ENCODE data around the gene NKX2-1. TPM values are rescaled to one million over a fixed set of nuclear protein-coding genes. Genes with fewer than 3 reads are reported as not detected.

Gene NKX2-1
- total RNA-seq, 2 experiments from 2014 or later = not detected

DNA sequence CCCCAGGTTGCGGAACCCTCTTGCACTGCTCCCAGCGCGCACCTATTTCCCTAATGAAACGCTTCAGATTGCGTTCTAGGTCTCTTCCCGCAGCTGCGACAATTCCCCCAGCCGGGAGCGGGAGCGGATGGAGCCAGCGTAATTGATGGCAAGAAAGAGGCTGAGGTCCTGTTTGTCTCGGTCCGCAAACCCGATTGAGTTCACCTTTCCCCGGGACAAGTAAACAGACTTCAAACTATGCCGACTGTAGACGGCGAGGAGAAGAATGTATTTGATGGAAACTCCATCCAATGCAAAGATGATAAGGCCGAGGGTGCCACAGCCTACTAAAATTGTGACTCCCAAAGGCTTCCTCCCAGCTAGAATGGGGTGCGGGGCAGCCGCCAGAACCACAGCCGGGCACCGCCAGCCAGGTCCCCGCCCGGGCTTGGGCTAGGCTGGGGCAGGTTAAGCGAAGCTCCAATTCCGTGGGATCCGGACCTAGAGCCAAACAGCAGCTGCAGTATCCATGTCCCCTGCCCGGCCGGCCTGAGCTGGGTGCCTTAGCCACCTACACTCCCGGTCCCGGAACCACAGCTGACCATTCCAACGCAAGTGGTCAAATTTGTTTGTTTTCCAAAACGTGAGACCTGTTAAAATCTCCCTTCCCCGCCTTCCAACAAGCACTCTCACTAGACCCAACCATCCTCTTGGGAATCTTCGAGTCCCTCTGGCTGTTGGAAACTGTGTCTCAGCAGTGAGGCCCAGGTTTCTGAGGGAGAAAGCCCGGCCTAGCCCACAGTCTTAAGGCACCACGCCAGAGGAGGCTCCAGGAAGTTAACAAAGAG, 5.5 kb downstream of the NKX2-1 start:
- Mint-ChIP-seq H3K27ac (no peak overlapping the region), H3K4me3 (no peak overlapping the region), H3K36me3 (ENCODE audit: low read depth) (peaks cover 5% of the 10 kb centered on the region), H3K27me3 (peaks cover 77% of the 10 kb centered on the region), H3K4me1 (peaks cover 4% of the 10 kb centered on the region), H3K9me3 (no peaks in the 10 kb centered on the region)
- ChIA-PET CTCF (no interaction called here), POLR2A (no interaction called here)
- DNase-seq = no peak

DNA sequence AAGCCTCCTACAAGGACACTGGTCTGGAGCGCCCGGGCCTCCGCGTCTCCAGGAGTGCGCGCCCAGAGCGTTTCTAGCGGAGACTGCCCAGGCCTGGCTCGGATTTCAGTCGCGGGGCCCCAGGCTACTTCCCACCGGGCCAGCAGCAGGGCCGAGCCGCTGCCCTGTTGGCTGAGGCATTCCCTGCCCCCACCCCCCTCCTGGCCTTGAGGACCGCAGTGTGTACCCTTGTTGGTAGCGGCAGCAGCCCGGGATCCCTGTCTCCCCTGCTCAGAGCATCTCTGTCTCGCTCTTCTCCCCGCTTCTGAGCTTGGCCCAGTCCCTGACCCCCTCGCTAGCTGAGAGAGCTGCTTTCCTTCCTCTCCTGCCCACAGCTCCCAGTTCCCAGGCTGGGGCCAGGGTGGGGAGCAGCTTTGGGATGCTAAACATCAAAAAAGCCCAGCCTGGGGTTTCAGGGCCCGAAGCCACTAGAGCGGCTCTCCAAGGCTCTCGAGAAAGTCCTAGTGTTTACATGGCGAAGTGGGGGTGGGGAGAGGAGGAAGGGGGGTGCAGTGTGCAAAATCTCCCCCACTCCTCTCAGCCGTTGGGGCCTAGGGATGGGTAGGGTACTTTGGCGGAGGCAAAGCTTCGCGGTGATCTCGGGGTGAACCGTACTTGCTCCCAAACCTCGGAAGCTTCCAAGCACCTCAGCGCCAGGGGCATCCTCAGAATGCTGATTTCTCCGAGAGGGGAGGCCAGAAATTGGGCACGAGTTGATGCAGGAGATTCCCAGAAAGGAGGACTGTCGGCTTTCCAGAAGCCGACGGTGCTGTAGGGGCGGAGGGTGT, 6.4 kb downstream of the NKX2-1 start:
- ChIA-PET CTCF (no interaction called here), POLR2A (no interaction called here)
- no peak overlapping the region for H3K4me3 Mint-ChIP-seq
- H3K27me3 Mint-ChIP-seq = peaks cover 81% of the 10 kb centered on the region
- H3K27ac Mint-ChIP-seq = no peak overlapping the region
- peaks cover 10% of the 10 kb centered on the region for H3K36me3 Mint-ChIP-seq (ENCODE audit: low read depth)
- DNase-seq = no peak
- peaks cover 1% of the 10 kb centered on the region for H3K4me1 Mint-ChIP-seq
- H3K9me3 Mint-ChIP-seq = no peaks in the 10 kb centered on the region

DNA sequence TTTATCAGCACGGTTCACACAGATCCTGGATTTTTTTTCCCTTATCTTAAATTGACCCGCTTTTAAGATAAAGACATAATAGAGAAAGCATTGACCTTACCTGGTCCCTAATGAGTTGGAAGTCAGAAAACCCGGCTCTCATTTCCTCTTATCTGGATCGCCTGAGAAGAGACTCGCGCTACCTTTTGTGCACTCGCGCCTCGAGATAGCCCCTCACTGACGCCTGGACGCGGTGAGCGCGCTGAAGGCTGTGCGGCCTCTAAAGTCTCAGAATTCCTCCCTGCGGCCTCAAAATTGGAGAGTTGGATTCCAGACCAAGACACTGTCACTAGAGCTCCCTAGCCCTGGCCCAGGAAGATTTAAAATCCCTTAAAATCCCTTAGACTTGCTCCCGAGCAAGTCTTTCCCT, 7.0 kb downstream of the NKX2-1 start:
- POLR2A ChIA-PET = no interaction called here
- Mint-ChIP-seq H3K36me3 (ENCODE audit: low read depth) (peaks cover 10% of the 10 kb centered on the region), H3K9me3 (no peaks in the 10 kb centered on the region), H3K4me3 (no peak overlapping the region), H3K4me1 (peaks cover 1% of the 10 kb centered on the region), H3K27ac (no peak overlapping the region), H3K27me3 (peaks cover 83% of the 10 kb centered on the region)
- DNase-seq = no peak
- CTCF ChIA-PET = interaction anchor here (0.9 kb wide), 1 partner anchor 695 kb away, joined by 3 read pairs; no protein-coding TSS in a partner anchor

DNA sequence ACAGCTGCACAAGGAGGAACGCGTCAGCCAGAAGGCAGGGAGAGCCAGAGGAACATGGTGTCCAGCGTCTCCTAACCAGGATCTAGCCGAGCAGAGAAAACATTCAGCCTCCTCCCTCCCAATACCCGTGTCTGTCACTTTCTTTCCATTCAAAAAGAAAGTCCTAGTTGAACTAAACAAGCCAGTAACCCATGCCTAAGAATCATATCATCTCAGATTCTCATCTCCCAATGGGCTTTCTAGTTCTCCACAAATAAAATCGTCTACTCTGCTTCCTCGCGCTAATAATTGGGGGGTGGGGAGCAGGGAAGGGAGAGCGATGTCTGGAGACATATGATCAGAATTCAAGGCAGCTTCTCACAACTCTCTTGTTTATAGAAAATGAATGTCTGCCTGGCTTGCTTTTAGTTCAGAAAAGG, 7.4 kb downstream of the NKX2-1 start:
- no peak for DNase-seq
- POLR2A ChIA-PET = no interaction called here

DNA sequence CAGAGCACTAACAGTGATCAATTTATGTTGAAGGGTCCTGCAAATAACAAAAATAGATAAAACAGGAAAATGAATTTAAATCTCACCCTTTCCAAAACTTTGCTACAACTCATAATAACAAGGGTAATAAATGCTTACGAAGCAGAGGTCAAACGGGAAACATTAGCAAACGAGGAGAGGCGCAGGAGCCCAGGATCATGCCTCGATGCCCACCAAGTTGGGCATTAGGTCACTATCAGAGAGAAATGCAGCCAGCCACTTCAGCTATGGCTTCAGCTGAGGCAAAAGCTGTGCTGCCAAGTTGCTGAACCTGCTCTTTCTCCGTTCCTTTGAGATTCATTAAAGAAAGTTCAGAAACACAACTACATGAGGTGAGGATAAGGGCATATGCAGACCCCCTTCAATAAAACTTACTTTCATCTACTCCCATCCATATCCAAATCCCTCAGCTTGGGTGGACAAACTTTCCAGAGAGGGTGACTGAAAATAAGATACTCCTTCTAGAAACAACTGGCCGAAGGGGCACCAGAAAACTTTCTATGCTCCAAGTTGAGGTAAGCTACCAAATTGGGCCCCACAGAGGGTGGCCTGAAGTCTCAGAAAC, 7.9 kb downstream of the NKX2-1 start:
- Mint-ChIP-seq H3K36me3 (ENCODE audit: low read depth) (peaks cover 14% of the 10 kb centered on the region), H3K4me1 (peaks cover 1% of the 10 kb centered on the region), H3K9me3 (no peaks in the 10 kb centered on the region), H3K27ac (no peak overlapping the region), H3K4me3 (no peak overlapping the region), H3K27me3 (peaks cover 89% of the 10 kb centered on the region)
- DNase-seq = no peak
- POLR2A ChIA-PET = no interaction called here
- CTCF ChIA-PET = interaction anchor here (0.9 kb wide), 1 partner anchor 694 kb away, joined by 3 read pairs; no protein-coding TSS in a partner anchor

More for the DNA sequence above, 7.4 kb downstream of the NKX2-1 start:
- Mint-ChIP-seq H3K27ac (no peak overlapping the region), H3K4me1 (peaks cover 1% of the 10 kb centered on the region), H3K27me3 (peaks cover 85% of the 10 kb centered on the region), H3K4me3 (no peak overlapping the region), H3K36me3 (ENCODE audit: low read depth) (peaks cover 13% of the 10 kb centered on the region), H3K9me3 (no peaks in the 10 kb centered on the region)
- CTCF ChIA-PET = interaction anchor here (0.9 kb wide), 1 partner anchor 695 kb away, joined by 3 read pairs; no protein-coding TSS in a partner anchor

DNA sequence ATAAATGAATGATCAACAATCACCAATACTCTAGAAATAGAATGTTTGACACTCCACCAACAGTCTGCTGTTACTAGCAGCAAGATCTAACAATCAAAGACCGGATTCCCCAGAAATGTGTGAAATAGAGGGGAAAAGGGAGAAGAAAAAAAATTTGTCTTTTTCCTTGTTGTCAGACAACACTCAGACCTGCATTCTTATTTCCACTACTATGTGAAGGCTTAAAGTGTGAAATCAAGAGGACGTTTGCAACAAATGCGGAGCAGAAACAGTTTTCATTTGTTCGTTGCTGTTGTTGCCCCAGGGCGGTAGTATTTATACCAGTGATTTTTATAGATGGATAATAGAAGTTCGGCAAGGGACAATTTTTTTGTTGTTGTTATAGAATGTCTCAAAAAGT, 9.2 kb downstream of the NKX2-1 start:
- Mint-ChIP-seq H3K4me3 (no peak overlapping the region), H3K36me3 (ENCODE audit: low read depth) (peaks cover 11% of the 10 kb centered on the region), H3K9me3 (no peaks in the 10 kb centered on the region), H3K4me1 (no peaks in the 10 kb centered on the region), H3K27ac (no peak overlapping the region), H3K27me3 (peaks cover 89% of the 10 kb centered on the region)
- CTCF ChIA-PET = no interaction called here
- DNase-seq = no peak
- POLR2A ChIA-PET = no interaction called here

DNA sequence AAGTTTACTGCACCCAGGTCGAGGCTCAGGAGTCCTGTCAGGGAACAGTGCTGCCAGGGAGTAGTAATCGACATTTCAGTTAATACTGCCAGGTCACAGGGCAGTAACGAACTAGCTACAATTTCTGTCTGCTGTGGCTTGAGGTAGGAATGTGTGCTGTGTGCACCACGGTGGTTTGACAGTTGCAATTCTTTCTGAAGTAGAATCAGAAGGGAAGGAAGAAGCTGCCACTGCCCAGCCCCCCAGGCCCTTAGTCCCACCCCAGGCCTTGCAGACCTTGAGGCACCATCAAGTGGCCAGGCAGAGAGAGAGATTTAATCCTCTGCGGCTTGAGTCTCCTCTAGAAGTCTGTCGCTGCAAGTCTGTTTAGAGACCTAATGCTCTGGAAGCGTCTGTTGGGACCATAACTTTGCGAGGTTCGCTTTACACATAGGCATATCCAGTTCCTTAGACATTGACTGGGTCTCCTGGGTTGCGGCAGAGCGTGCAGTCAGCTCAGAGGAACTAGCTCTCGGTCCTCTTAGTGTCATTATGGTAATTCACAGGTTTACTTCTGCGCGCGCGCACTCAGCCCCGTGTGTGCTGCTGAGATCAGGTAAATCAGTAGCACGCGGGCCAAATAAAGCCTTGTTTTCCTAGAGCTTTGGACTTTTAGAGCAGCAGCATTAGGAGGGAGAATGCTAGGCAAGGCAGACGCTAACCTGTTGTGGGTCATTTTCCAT, 9.8 kb downstream of the NKX2-1 start:
- H3K36me3 Mint-ChIP-seq (ENCODE audit: low read depth) = peaks cover 11% of the 10 kb centered on the region
- no peaks in the 10 kb centered on the region for H3K4me1 Mint-ChIP-seq
- no peak overlapping the region for H3K27ac Mint-ChIP-seq
- H3K4me3 Mint-ChIP-seq = no peak overlapping the region
- DNase-seq = no peak
- CTCF ChIA-PET = interaction anchor here (0.6 kb wide), 1 partner anchor 44 kb away, joined by 4 read pairs; no protein-coding TSS in a partner anchor
- H3K9me3 Mint-ChIP-seq = no peaks in the 10 kb centered on the region
- POLR2A ChIA-PET = no interaction called here
- peaks cover 83% of the 10 kb centered on the region for H3K27me3 Mint-ChIP-seq

DNA sequence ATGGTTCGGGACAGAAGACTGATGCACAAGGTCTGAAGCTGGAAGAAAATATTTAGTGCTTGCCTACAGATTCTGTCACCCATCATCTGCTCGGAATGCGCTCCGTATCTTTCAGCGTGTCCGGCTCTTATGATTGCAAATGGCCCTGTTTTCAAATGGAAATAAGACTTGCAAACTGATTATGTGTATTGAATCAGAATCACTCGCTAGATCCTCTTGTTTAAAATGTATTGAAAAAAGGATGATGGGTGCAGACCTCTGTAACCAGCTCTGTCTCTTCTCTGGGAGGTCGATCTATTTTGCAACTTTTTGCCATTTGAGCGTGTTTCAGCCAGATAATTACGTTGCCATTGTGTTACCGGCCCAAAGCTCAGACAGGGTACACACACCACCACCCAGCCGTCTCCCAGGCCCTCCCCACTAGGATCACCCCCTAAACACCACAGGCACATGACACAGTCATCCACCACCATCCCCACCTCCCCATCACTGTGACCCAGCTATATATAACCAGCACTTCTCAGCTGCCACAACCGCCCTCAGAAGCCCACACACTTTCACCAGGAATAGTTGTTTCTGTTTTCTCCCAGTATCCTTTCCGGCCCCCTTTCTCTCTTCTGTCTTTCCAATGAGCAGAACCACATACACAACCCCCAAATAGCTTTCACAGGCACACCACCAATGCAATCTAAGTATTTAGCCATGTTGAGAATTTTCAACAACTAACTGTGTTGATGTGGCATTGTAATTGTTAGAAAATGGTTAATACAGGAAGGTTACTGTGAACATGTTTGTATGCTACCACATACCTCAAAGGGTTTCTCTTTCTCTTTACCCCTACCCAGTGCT, 10.7 kb downstream of the NKX2-1 start:
- CTCF ChIA-PET = interaction anchor here (0.6 kb wide), 1 partner anchor 45 kb away, joined by 4 read pairs; no protein-coding TSS in a partner anchor

DNA sequence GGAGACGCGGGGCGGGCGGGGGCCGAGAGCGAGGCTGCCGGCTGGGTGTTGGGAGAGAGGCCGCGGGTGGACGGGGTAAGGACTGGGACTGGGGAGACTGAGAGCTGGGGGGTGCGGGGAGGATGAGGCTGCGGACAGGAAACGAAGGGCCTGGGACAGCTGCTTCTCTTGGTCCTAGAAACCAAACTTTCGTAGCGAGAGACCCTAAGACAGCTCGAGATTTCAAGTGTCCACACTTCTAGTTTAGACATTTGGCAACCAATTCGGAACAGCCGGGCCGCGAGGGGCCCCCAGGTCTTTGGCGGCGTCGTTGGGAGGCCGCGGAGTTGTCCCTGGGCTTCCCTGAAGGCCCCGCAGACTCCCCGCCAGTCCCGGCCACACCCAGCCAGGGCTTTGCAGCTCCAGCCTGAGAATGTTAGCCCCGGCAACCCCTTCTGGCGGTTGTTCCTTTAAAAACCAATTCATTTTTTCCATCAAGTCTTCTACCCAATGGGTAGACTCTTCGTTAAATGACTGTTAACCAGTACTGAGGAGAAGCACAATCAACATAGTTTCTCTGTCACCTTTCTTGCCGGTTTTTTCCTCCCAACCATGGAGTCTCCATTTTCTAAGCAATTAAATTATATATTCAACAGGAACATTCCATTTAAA, 11.5 kb downstream of the NKX2-1 start:
- H3K36me3 Mint-ChIP-seq (ENCODE audit: low read depth) = peaks cover 11% of the 10 kb centered on the region
- POLR2A ChIA-PET = no interaction called here
- CTCF ChIA-PET = no interaction called here
- no peak for DNase-seq
- H3K9me3 Mint-ChIP-seq = no peaks in the 10 kb centered on the region
- peaks cover 2% of the 10 kb centered on the region for H3K4me1 Mint-ChIP-seq
- H3K4me3 Mint-ChIP-seq = no peak overlapping the region
- H3K27me3 Mint-ChIP-seq = peaks cover 81% of the 10 kb centered on the region
- no peak overlapping the region for H3K27ac Mint-ChIP-seq

More for the DNA sequence above, 10.7 kb downstream of the NKX2-1 start:
- H3K4me1 Mint-ChIP-seq = peaks cover 2% of the 10 kb centered on the region
- H3K4me3 Mint-ChIP-seq = no peak overlapping the region
- H3K27ac Mint-ChIP-seq = no peak overlapping the region
- H3K36me3 Mint-ChIP-seq (ENCODE audit: low read depth) = peaks cover 11% of the 10 kb centered on the region
- peaks cover 85% of the 10 kb centered on the region for H3K27me3 Mint-ChIP-seq
- no peak for DNase-seq
- POLR2A ChIA-PET = no interaction called here
- no peaks in the 10 kb centered on the region for H3K9me3 Mint-ChIP-seq

DNA sequence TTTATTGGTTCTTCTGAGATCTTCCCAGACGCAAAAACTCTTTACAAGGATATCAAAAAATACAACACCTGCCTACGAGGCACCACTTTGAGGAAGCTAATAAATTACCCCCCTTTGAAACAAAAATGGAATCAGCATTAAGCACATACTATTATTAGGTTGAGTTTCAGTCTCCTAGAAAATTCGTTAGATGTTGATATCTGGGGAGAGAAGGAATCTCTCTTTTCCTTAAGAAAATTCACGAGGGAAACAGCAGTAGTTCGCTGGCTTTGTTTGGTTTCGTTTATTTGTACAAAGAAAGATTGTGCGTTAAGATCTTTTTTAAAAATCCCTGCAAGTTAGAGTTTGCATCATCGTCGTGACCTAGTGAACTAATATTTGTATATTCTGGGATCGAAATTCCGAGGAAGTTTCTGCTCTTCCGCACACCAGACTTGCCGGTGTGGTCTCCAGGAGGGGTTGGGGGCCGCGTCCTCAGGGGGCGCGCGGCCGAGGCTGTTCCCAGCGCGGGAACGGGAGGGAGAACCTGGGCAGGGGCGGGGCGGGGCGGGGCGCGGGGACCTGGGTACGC, 12.1 kb downstream of the NKX2-1 start:
- ChIA-PET POLR2A (no interaction called here), CTCF (no interaction called here)
- H3K4me3 Mint-ChIP-seq = no peak overlapping the region
- peaks cover 9% of the 10 kb centered on the region for H3K36me3 Mint-ChIP-seq (ENCODE audit: low read depth)
- no peak for DNase-seq
- no peaks in the 10 kb centered on the region for H3K9me3 Mint-ChIP-seq
- no peak overlapping the region for H3K27ac Mint-ChIP-seq
- H3K4me1 Mint-ChIP-seq = peaks cover 2% of the 10 kb centered on the region
- H3K27me3 Mint-ChIP-seq = peaks cover 79% of the 10 kb centered on the region

DNA sequence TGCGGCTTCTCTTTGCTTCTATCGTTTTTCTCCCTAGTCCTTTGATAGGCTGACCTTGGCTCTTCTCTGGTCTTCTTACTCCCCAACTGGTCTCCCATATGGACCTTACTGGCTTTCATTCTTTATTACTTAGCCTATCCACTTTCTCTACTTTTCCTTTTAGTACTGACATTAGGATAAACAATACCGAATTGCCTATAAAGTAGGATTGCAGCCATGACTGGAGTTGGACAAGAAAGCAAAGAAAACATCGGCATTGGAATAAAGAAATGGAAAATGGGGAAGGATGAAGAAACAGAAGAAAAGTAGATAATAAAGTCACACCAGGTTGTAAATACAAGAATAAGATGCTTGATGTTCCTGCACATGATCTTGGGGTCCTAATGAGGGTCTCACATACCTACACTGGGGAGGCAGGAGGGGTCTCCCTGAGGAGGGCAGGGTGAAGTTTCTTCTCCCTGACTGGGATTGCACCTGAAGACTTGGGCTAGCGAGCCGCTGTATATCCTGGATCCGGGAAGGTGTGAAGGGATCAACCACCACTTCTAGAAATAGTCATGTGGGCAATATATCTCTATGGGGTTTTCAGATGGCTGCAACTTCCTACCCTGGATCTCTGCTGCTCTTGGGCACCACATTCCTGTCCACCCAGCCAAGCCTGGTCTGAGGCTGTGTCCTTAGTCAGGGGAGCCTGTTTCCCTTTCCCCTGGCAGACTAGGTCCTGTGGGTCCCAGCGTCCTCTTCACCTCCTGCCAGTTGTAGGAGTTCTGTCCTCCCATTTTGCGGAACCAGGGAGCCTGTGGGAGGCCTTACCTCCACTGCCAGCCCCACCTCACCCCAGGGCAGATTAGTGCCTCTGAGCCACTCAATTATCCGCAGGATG, 13.1 kb downstream of the NKX2-1 start:
- POLR2A ChIA-PET = no interaction called here
- peaks cover 9% of the 10 kb centered on the region for H3K36me3 Mint-ChIP-seq (ENCODE audit: low read depth)
- peaks cover 2% of the 10 kb centered on the region for H3K4me1 Mint-ChIP-seq
- no peaks in the 10 kb centered on the region for H3K9me3 Mint-ChIP-seq
- no peak overlapping the region for H3K27ac Mint-ChIP-seq
- no peak for DNase-seq
- H3K4me3 Mint-ChIP-seq = no peak overlapping the region
- H3K27me3 Mint-ChIP-seq = peaks cover 79% of the 10 kb centered on the region
- CTCF ChIA-PET = no interaction called here

All from activated CD4-positive, alpha-beta memory T cell treated with anti-CD3 and anti-CD28 coated beads, Interleukin-2, amount 10 ng/mL, durations not matched to agents 7 days and 5 days (primary cell).